Measurements from ENCODE around the gene RCSD1. TPM values are rescaled to one million over a fixed set of nuclear protein-coding genes. Genes with fewer than 3 reads are reported as not detected.

The RCSD1 gene
- polyA plus RNA-seq, 3 donors: 116 to 218 (median 216) TPM

- H3K36me3 Mint-ChIP-seq: peaks cover 2 to 3% of the 10 kb centered on the region in 2 donors
- Histone ChIP-seq H3K4me1 (ENCODE audit: control insufficient read depth in 1 of 2, insufficient read depth in 2 of 2, low read length in 2 of 2) (peaks cover 18 to 20% of the 10 kb centered on the region in 2 donors), H3K36me3 (replicated peaks in 1 of 2; ENCODE audit: control insufficient read depth in 1 of 2, insufficient read depth in 2 of 2, low read length in 2 of 2) (no peaks in the 10 kb centered on the region), H3K4me2 (replicated peaks; ENCODE audit: extremely low read depth, low read length, poor library complexity, severe bottlenecking) (no peak overlapping the region), H3K9me3 (replicated peaks in 1 of 2; ENCODE audit: control insufficient read depth in 1 of 2, insufficient read depth in 1 of 2, low read length in 2 of 2) (no peaks in the 10 kb centered on the region), H3K27me3 (ENCODE audit: control insufficient read depth in 2 of 2, insufficient read depth in 2 of 2, low read length in 2 of 2) (no peaks in the 10 kb centered on the region), H3K79me2 (ENCODE audit: insufficient read depth, low read length) (peaks cover 36% of the 10 kb centered on the region), H3K4me3 (replicated peaks in 1 of 3; ENCODE audit: low read depth in 2 of 3, low read length in 3 of 3) (no peak overlapping the region), H3K9ac (ENCODE audit: insufficient read depth, low read length, poor library complexity, severe bottlenecking) (no peak overlapping the region), H4K20me1 (ENCODE audit: insufficient read depth, low read length) (peaks cover 37% of the 10 kb centered on the region), H2AFZ (ENCODE audit: insufficient read depth, low read depth, low read length, poor library complexity, severe bottlenecking) (no peak overlapping the region), H3K27ac (ENCODE audit: low read depth in 1 of 2, low read length in 2 of 2) (no peak overlapping the region)
- H3K27ac Mint-ChIP-seq: no peak overlapping the region
- H3K9me3 Mint-ChIP-seq: no peaks in the 10 kb centered on the region
- peaks cover 0 to 3% (median 0%) of the 10 kb centered on the region in 3 donors for H3K27me3 Mint-ChIP-seq (ENCODE audit: low read depth in 3 of 3)
- no peak overlapping the region for H3K4me3 Mint-ChIP-seq
- no peak for TF ChIP-seq CTCF (IDR thresholded peaks at IDR 0.05)
- WGBS (ENCODE audit: insufficient coverage): no CpG with 5 or more reads among the region's 2 CpGs
- no peak for DNase-seq
- H3K4me1 Mint-ChIP-seq: peaks cover 44% of the 10 kb centered on the region
- intact Hi-C loops (cut with micrococcal nuclease): no loop called here
These were observed 119.7 kb downstream of the RCSD1 start for GRCh38 chr1:167749741-167750140.

GRCh38 chr1:167750641-167751040 is 120.6 kb downstream of the RCSD1 start:
- Histone ChIP-seq H3K4me3 (replicated peaks in 1 of 3; ENCODE audit: low read depth in 2 of 3, low read length in 3 of 3) (no peak overlapping the region), H4K20me1 (ENCODE audit: insufficient read depth, low read length) (peaks cover 32% of the 10 kb centered on the region), H2AFZ (ENCODE audit: insufficient read depth, low read depth, low read length, poor library complexity, severe bottlenecking) (no peak overlapping the region), H3K9ac (ENCODE audit: insufficient read depth, low read length, poor library complexity, severe bottlenecking) (no peak overlapping the region), H3K36me3 (replicated peaks in 1 of 2; ENCODE audit: control insufficient read depth in 1 of 2, insufficient read depth in 2 of 2, low read length in 2 of 2) (no peaks in the 10 kb centered on the region), H3K27ac (ENCODE audit: low read depth in 1 of 2, low read length in 2 of 2) (no peak overlapping the region), H3K27me3 (ENCODE audit: control insufficient read depth in 2 of 2, insufficient read depth in 2 of 2, low read length in 2 of 2) (no peaks in the 10 kb centered on the region), H3K79me2 (ENCODE audit: insufficient read depth, low read length) (peaks cover 34% of the 10 kb centered on the region), H3K4me1 (ENCODE audit: control insufficient read depth in 1 of 2, insufficient read depth in 2 of 2, low read length in 2 of 2) (peaks cover 18 to 20% of the 10 kb centered on the region in 2 donors), H3K4me2 (replicated peaks; ENCODE audit: extremely low read depth, low read length, poor library complexity, severe bottlenecking) (no peak overlapping the region), H3K9me3 (replicated peaks in 1 of 2; ENCODE audit: control insufficient read depth in 1 of 2, insufficient read depth in 1 of 2, low read length in 2 of 2) (no peaks in the 10 kb centered on the region)
- H3K4me1 Mint-ChIP-seq: peaks cover 46% of the 10 kb centered on the region
- no peak overlapping the region for H3K4me3 Mint-ChIP-seq
- H3K36me3 Mint-ChIP-seq: peaks cover 1 to 2% of the 10 kb centered on the region in 2 donors
- WGBS (ENCODE audit: insufficient coverage): no CpG with 5 or more reads among the region's 2 CpGs
- H3K9me3 Mint-ChIP-seq: no peaks in the 10 kb centered on the region
- no peak for DNase-seq
- no peak overlapping the region for H3K27ac Mint-ChIP-seq
- peaks cover 0 to 3% (median 0%) of the 10 kb centered on the region in 3 donors for H3K27me3 Mint-ChIP-seq (ENCODE audit: low read depth in 3 of 3)
- TF ChIP-seq CTCF (IDR thresholded peaks at IDR 0.05): no peak
- intact Hi-C loops (cut with micrococcal nuclease): no loop called here

Data from CD14-positive monocyte (primary cell).